HUES6 (cell line): ENCODE measurements around the gene ATP5PB.

Experiments used
- H3K27ac ChIP-seq: 2 replicates; pipeline ENCODE4 v1.7.0; 2013; ENCODE audit warnings: low read depth, mild to moderate bottlenecking, low read length, inconsistent platforms
- H3K27me3 ChIP-seq: 2 replicates; pipeline ENCODE4 v1.6.1; 2013; ENCODE audit warnings: low read length; ENCODE audit not compliant: control insufficient read depth, insufficient read depth
- H3K36me3 ChIP-seq: 2 replicates; pipeline ENCODE4 v1.6.1; 2013; ENCODE audit warnings: low read length; ENCODE audit not compliant: control insufficient read depth, insufficient read depth
- H3K4me1 ChIP-seq: 2 replicates; pipeline ENCODE4 v1.6.1; 2013; ENCODE audit warnings: low read length; ENCODE audit not compliant: control insufficient read depth, insufficient read depth
- H3K4me3 ChIP-seq: 2 replicates; pipeline ENCODE4 v1.5.1; 2013; ENCODE audit warnings: low read depth, low read length
- H3K9ac ChIP-seq: one replicate; pipeline ENCODE4 v1.6.1; 2013; ENCODE audit warnings: mild to moderate bottlenecking, low read length
- H3K9me3 ChIP-seq: 2 replicates; pipeline ENCODE4 v1.6.1; 2013; ENCODE audit warnings: low read depth, low read length; ENCODE audit not compliant: control insufficient read depth, insufficient read depth

Gene ATP5PB

GRCh38 chr1:111463029-111463683, 13.9 kb downstream of the ATP5PB start:
- Histone ChIP-seq H3K27ac (no peak overlapping the region), H3K36me3 (peaks cover 47% of the 10 kb centered on the region), H3K4me1 (no peaks in the 10 kb centered on the region), H3K27me3 (no peaks in the 10 kb centered on the region), H3K4me3 (no peak overlapping the region), H3K9me3 (no peaks in the 10 kb centered on the region), H3K9ac (no peak overlapping the region)

GRCh38 chr1:111465754-111466153, 16.5 kb downstream of the ATP5PB start:
- Histone ChIP-seq H3K9me3 (no peaks in the 10 kb centered on the region), H3K27me3 (no peaks in the 10 kb centered on the region), H3K4me1 (no peaks in the 10 kb centered on the region), H3K4me3 (no peak overlapping the region), H3K36me3 (peaks cover 34% of the 10 kb centered on the region), H3K27ac (no peak overlapping the region), H3K9ac (no peak overlapping the region)

GRCh38 chr1:111466480-111466879, 17.2 kb downstream of the ATP5PB start:
- no peak overlapping the region for H3K9ac ChIP-seq
- H3K27ac ChIP-seq: no peak overlapping the region
- no peaks in the 10 kb centered on the region for H3K4me1 ChIP-seq
- H3K27me3 ChIP-seq: no peaks in the 10 kb centered on the region
- peaks cover 28% of the 10 kb centered on the region for H3K36me3 ChIP-seq
- H3K4me3 ChIP-seq: no peak overlapping the region
- no peaks in the 10 kb centered on the region for H3K9me3 ChIP-seq

GRCh38 chr1:111467865-111468716, 18.8 kb downstream of the ATP5PB start:
- Histone ChIP-seq H3K27me3 (no peaks in the 10 kb centered on the region), H3K9ac (no peak overlapping the region), H3K27ac (no peak overlapping the region), H3K9me3 (no peaks in the 10 kb centered on the region), H3K4me3 (no peak overlapping the region), H3K36me3 (peaks cover 19% of the 10 kb centered on the region), H3K4me1 (no peaks in the 10 kb centered on the region)

GRCh38 chr1:111468717-111469100, 19.4 kb downstream of the ATP5PB start:
- no peaks in the 10 kb centered on the region for H3K4me1 ChIP-seq
- peaks cover 19% of the 10 kb centered on the region for H3K36me3 ChIP-seq
- no peak overlapping the region for H3K27ac ChIP-seq
- H3K9me3 ChIP-seq: no peaks in the 10 kb centered on the region
- no peaks in the 10 kb centered on the region for H3K27me3 ChIP-seq
- H3K9ac ChIP-seq: no peak overlapping the region
- no peak overlapping the region for H3K4me3 ChIP-seq

- Histone ChIP-seq H3K9me3 (no peaks in the 10 kb centered on the region), H3K9ac (no peak overlapping the region), H3K4me3 (no peak overlapping the region), H3K27me3 (no peaks in the 10 kb centered on the region), H3K36me3 (peaks cover 19% of the 10 kb centered on the region), H3K27ac (no peak overlapping the region), H3K4me1 (no peaks in the 10 kb centered on the region)
Observed at GRCh38 chr1:111469539-111469938, 20.3 kb downstream of the ATP5PB start.

- peaks cover 19% of the 10 kb centered on the region for H3K36me3 ChIP-seq
- H3K9me3 ChIP-seq: no peaks in the 10 kb centered on the region
- no peak overlapping the region for H3K4me3 ChIP-seq
- no peak overlapping the region for H3K9ac ChIP-seq
- no peaks in the 10 kb centered on the region for H3K4me1 ChIP-seq
- no peak overlapping the region for H3K27ac ChIP-seq
- H3K27me3 ChIP-seq: no peaks in the 10 kb centered on the region
Observed at GRCh38 chr1:111470596-111470995, 21.3 kb downstream of the ATP5PB start.

GRCh38 chr1:111471012-111471411, 21.7 kb downstream of the ATP5PB start:
- no peaks in the 10 kb centered on the region for H3K9me3 ChIP-seq
- H3K36me3 ChIP-seq: peaks cover 19% of the 10 kb centered on the region
- no peaks in the 10 kb centered on the region for H3K27me3 ChIP-seq
- no peaks in the 10 kb centered on the region for H3K4me1 ChIP-seq
- no peak overlapping the region for H3K9ac ChIP-seq
- H3K4me3 ChIP-seq: no peak overlapping the region
- no peak overlapping the region for H3K27ac ChIP-seq

- Histone ChIP-seq H3K27ac (no peak overlapping the region), H3K9me3 (no peaks in the 10 kb centered on the region), H3K4me3 (no peak overlapping the region), H3K36me3 (peaks cover 19% of the 10 kb centered on the region), H3K4me1 (no peaks in the 10 kb centered on the region), H3K27me3 (no peaks in the 10 kb centered on the region), H3K9ac (no peak overlapping the region)
Observed at GRCh38 chr1:111471538-111471937, 22.3 kb downstream of the ATP5PB start.

GRCh38 chr1:111474106-111474505, 24.8 kb downstream of the ATP5PB start:
- H3K36me3 ChIP-seq: peaks cover 8% of the 10 kb centered on the region
- no peak overlapping the region for H3K9ac ChIP-seq
- H3K4me1 ChIP-seq: no peaks in the 10 kb centered on the region
- H3K27me3 ChIP-seq: no peaks in the 10 kb centered on the region
- no peak overlapping the region for H3K27ac ChIP-seq
- H3K9me3 ChIP-seq: no peaks in the 10 kb centered on the region
- no peak overlapping the region for H3K4me3 ChIP-seq

GRCh38 chr1:111474521-111474920, 25.3 kb downstream of the ATP5PB start:
- Histone ChIP-seq H3K4me1 (no peaks in the 10 kb centered on the region), H3K9ac (no peak overlapping the region)

More at GRCh38 chr1:111474521-111474920, 25.3 kb downstream of the ATP5PB start:
- H3K36me3 ChIP-seq: peaks cover 7% of the 10 kb centered on the region
- no peaks in the 10 kb centered on the region for H3K9me3 ChIP-seq
- H3K27ac ChIP-seq: no peak overlapping the region
- H3K4me3 ChIP-seq: no peak overlapping the region
- H3K27me3 ChIP-seq: no peaks in the 10 kb centered on the region
